ENCODE data around the gene NKTR.

- TF ChIP-seq EZH2 (IDR thresholded peaks at IDR 0.05) (no peak), POLR2AphosphoS5 (IDR thresholded peaks at IDR 0.05; ENCODE audit: borderline replicate concordance, low read depth, low read length) (no peak), FOXP2 (optimal IDR thresholded peaks at IDR 0.05; ENCODE audit: control extremely low read depth, extremely low read length, insufficient read depth) (no peak)
Observed at GRCh38 chr3:42675909-42676308, 75.4 kb downstream of the NKTR start.
